HFF-Myc (cell line): ENCODE data around the gene IGDCC3.

ENCODE experiments used
- DNase-seq: peaks from one replicate; pipeline ENCODE4 v3.0.0-alpha.2; 2011; ENCODE audit warnings: low read depth; ENCODE audit errors: extremely low read depth
- H3K4me3 ChIP-seq: replicated peaks from 2 replicates; pipeline ENCODE4 v1.5.1; 2011; ENCODE audit warnings: low read depth, mild to moderate bottlenecking, control low read depth, low read length
- CTCF ChIP-seq: IDR thresholded peaks from 2 replicates; pipeline ENCODE4 v1.5.1; 2012; ENCODE audit warnings: mild to moderate bottlenecking, low read depth, low read length, control low read depth; ENCODE audit errors: missing control alignments

IGDCC3 gene

DNA sequence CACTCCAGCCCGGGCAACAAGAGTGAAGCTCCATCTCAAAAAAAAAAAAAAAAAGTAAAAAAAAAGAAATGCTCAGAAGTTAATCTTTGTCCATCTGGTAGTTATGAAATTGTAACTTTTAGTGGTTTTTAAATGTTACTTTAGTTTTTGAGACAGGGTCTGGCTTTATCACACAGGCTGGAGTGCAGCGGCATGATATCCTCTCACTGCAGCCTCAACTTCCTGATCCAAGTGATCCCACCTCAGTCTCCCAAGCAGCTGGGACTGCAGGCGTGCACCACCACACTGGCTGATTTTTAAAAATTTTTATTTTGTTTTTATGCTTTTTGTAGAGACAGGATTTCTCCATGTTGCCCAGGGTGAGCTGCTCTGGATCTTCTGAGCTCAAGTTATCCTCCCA, 72.0 kb downstream of the IGDCC3 start:
- H3K4me3 ChIP-seq = no peak overlapping the region
- TF ChIP-seq CTCF = no peak
- DNase-seq = no peak

GRCh38 chr15:65305150-65305758, 72.5 kb downstream of the IGDCC3 start:
- no peak for DNase-seq
- TF ChIP-seq CTCF = no peak
- H3K4me3 ChIP-seq = no peak overlapping the region

DNA sequence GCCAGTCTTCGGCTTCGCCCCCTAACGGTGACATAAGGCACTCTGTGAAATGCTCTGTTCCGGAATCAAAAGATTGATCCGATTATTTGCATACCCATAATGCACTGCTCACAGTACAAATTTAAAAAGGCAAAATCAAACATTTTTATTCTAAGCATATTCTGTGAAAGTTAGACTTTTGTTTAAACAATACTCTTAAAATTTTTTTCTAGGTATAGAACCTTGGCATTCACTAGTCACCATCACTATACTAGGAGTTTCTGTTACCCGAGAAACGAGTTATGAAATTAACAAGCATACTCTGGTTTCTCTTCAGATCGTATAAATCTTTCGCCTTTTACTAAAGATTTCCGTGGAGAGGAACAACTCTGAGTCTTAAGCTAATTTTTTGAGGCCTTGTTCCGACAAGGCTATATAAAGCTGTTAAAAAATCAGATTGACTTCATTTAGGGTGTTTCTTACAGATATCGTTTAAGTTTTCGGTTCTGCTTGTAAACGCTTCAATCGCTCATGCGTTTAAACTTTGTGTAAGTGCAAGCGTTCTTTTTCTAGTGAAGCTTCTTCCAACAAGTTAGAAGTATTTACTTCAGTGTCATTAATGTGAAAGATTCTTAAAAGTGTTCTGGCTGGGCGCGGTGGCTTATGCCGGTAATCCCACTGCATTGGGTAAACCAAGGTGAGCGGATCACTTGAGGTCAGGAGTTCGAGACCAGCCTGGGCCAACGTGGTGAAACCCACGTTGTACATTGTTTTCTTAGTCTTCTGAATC, 73.2 kb downstream of the IGDCC3 start, which contains the start of gene RNU5B-1:
Gene RNU5B-1 (plus strand): TSS at position 297 of the 769 bp plus-strand sequence.
- peak; percentile 96 for DNase-seq
- TF ChIP-seq CTCF = peak; percentile 85
- peak within 1 kb of the TSS; percentile 44 for H3K4me3 ChIP-seq

DNA sequence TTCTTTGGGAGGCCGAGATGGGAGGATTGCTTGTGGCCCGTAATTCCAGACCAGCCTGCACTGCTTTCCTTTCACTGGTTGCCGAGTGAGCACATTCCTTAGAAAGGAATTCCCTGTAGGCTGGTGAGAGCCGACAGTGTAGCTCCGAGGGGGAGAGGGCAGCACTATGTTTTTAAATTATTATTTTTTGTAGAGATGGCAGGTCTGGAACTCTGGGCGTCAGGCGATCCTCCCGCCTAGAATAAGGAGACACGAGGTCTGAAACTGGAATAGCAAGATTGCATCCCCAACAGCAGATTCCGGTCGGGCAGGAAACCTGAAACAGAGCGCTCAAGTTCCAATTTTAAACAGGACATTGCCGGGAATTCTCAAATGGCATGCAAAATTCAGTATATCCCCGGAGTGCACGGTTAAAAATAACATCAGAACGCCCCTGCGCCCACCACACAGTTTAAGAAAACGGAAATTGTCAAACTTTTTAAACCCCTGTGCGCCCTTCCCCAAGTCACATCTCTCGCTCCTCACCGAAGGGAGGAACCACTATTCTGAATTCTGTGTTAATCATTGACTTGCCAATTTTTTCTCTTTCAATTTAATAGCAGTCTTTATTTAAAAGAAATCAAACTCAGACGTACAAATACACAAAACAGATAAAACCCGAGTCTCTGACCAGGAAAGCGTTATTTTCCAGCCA, 74.0 kb downstream of the IGDCC3 start:
- H3K4me3 ChIP-seq = peak overlapping the region; percentile 44
- no peak for DNase-seq
- no peak for TF ChIP-seq CTCF

DNA sequence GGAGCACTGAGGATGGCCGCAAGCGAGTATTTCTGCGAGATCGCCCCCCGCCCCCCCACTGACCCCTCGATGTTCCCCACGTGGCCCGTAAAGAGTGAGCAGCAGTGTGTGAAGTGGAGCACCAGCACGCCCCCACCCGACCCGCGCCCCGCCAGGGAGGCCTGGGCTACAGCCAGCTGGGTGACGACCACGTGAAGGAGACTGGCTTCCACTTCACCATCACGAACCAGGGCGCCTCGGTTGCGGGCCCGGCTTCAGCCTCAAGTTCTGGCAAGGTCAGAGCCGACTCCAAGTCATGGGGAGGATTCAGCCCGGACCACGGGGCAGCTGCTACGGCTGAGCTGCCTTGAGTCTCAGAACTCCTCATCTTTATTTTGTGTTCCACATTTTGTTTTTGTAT, 75.7 kb downstream of the IGDCC3 start:
- no peak for DNase-seq
- TF ChIP-seq CTCF = no peak
- H3K4me3 ChIP-seq = no peak overlapping the region

DNA sequence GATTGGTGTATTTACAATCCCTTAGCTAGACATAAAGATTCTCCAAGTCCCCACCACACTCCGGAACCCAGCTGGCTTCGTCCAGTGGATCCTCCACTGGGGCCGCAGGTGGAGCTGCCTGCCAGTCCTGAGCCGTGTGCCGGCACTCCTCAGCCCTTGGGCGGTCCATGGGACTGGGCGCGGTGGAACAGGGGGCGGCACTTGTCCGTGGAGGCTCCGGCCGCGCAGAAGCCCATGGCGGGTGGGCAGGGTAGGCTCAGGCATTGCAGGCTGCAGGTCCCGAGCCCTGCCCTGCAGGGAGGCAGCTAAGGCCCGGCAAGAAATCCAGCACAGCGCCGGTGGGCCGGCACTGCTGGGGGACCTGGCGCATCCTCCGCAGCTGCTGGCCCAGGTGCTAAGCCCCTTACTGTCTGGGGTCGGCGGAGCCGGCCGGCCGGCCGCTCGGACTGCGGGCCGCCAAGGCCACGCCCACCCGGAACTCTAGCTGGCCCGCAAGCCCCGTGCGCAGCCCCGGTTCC, 76.8 kb downstream of the IGDCC3 start:
- TF ChIP-seq CTCF = no peak
- no peak overlapping the region for H3K4me3 ChIP-seq
- DNase-seq = no peak
